Heart left ventricle (tissue), 16 donors: ENCODE data around the gene DNM1. TPM values are rescaled to one million over a fixed set of nuclear protein-coding genes. Genes with fewer than 3 reads are reported as not detected.
A peak's percentile ranks its signal among the peaks of the same experiment; 100 is the strongest.

Experiments
- ATAC-seq, 4 donors: fragments of 200-7000 bp; cut with Tn5 transposase; one replicate each; pipeline ENCODE4 v1.9.1; 2020 to 2022; ENCODE audit warnings: moderate library complexity in 4 of 4, mild to moderate bottlenecking in 3 of 4, moderate number of reproducible peaks in 1 of 4
- DNase-seq, 5 donors: peaks; one replicate each; pipeline ENCODE4 v3.0.0-alpha.2; 2020
- H3K27ac ChIP-seq, 12 donors: fragments of 200-600 bp; sonication (generic) in 4 of 12; one replicate each; pipeline versions ENCODE4 v1.5.0 to v1.8.0; 2016 to 2022; ENCODE audit warnings: mild to moderate bottlenecking in 2 of 12
- H3K27me3 ChIP-seq, 9 donors: fragments of 200-600 bp; sonication (generic) in 2 of 9; one replicate each; pipeline versions ENCODE4 v1.5.1 to v1.8.0; 2016 to 2022; ENCODE audit warnings: mild to moderate bottlenecking in 3 of 9
- H3K36me3 ChIP-seq, 9 donors: fragments of 200-600 bp; sonication (generic) in 2 of 9; one replicate each; pipeline versions ENCODE4 v1.5.0 to v1.8.0; 2018 to 2022; ENCODE audit warnings: mild to moderate bottlenecking in 2 of 9
- H3K4me1 ChIP-seq, 12 donors: fragments of 200-600 bp; sonication (generic) in 4 of 12; one replicate each; pipeline versions ENCODE4 v1.5.0 to v1.8.0; 2016 to 2022; ENCODE audit warnings: mild to moderate bottlenecking in 3 of 12
- H3K4me3 ChIP-seq, 12 donors: fragments of 200-600 bp; sonication (generic) in 4 of 12; one replicate each; pipeline versions ENCODE4 v1.5.0 to v1.8.0; 2017 to 2022; ENCODE audit warnings: mild to moderate bottlenecking in 9 of 12, moderate library complexity in 4 of 12
- H3K9me3 ChIP-seq, 12 donors: fragments of 200-600 bp; sonication (generic) in 4 of 12; one replicate each; pipeline versions ENCODE4 v1.5.0 to v1.8.0; 2016 to 2022; ENCODE audit warnings: mild to moderate bottlenecking in 1 of 12
- CTCF ChIP-seq, 12 donors: fragments of 200-600 bp; sonication (generic) in 4 of 12; IDR thresholded peaks; one replicate each; pipeline versions ENCODE4 v1.5.0 to v1.8.0; 2018 to 2022; ENCODE audit warnings: antibody characterized with exemption in 12 of 12, mild to moderate bottlenecking in 5 of 12
- POLR2A ChIP-seq, 2 donors: fragments of 450-650 bp; IDR thresholded peaks; one replicate each; pipeline ENCODE4 v1.6.1; 2017; ENCODE audit warnings: antibody characterized with exemption in 2 of 2, mild to moderate bottlenecking in 2 of 2, moderate library complexity in 2 of 2
- WGBS, 4 donors: extraction: QIAGEN DNeasy Blood & Tissue Kit in 2 of 4; methylation state at CpG; one replicate each; pipeline versions ENCODE4 v1.1.5 to v1.1.7; 2013 to 2018; 5-methylcytosine and 5-hydroxymethylcytosine counted together
- intact Hi-C, 10 donors: fragments of 100-400 bp; cut with DNase I; formaldehyde crosslinking; loops; one replicate each; pipeline versions ENCODE4 v1.11.1 to v1.14.2; 2022
- polyA plus RNA-seq, 2 donors: library from polyadenylated mRNA; stranded (reverse); fragments of 200-250 nt; gene quantifications; one replicate each; pipeline ENCODE4 v1.2.3, GENCODE V29; 2013
- total RNA-seq, 9 donors: library from RNA; depleted of rRNA in 2 of 9; stranded (reverse); fragments of >200 nt in 2 of 9; fragmentation: NEBNext Ultra II Directional in 3 of 9; extraction: Animal tissue kit (Norgen Biotek cat#: 25700) in 3 of 9; gene quantifications; one replicate each; pipeline versions ENCODE4 v1.1.0 to v1.2.4, GENCODE V29; 2016 to 2023
- donor health status: ischemic (EF 13 %, LVEDD 7.1; RV severe dilation, severe dysfunction).
- donor health status: healthy with polysubstance abuse.
- donor health status: DM: no; HTN: yes; CAD: no.
- donor health status: DM: no; HTN: no; CAD: no.
- donor health status: ischemic (EF 25% LVEDD 6.9; RV normal size, moderate dysfunction).
- donor health status: ischemic (EF 25% LVEDD 5.7; RV mildly dilated, moderate dysfunction).
- donor health status: healthy.
- donor health status: DM: yes; HTN: yes; CAD: no.
- donor health status: ischemic (EF 35%, LVEDD 5.7; RV mildly dilated, moderate dysfunction).
- donor health status: nonischemic (EF 11% LVEDD 7.7; RV severe dilation, severe dysfunction).
- donor health status: DM: yes; HTN: yes; CAD: no.
- donor health status: PGD.
- donor health status: ischemic (EF 29% LVEDD 5.4; RV normal size, mild dysfunction).
- donor health status: nonischemic (EF 23%, LVEDD 6.1; RV moderate dilation, normal function).

The DNM1 gene
- total and polyA plus RNA-seq, 11 donors: 1.6 to 17.2 (median 3.6) TPM

- peaks cover 0 to 14% (median 6%) of the 10 kb centered on the region in 9 donors for H3K27me3 ChIP-seq
- 85 to 89% (median 88%) methylated on average over 12 to 13 of the region's 13 CpGs for WGBS, 4 donors
- H3K27ac ChIP-seq: no peak overlapping the region
- DNase-seq (peak in 1 of 5 donors; percentile 21), ATAC-seq (no peak)
- no peak overlapping the region for H3K4me3 ChIP-seq
- intact Hi-C loops: loop anchor here in 2 of 10 donors (10.0 kb wide), 2 partner anchors 53 to 143 kb away; partner anchors contain the start of gene SLC27A4 (in 1 of the 2)
- no peaks in the 10 kb centered on the region for H3K36me3 ChIP-seq
- H3K4me1 ChIP-seq: peaks cover 0 to 19% (median 8%) of the 10 kb centered on the region in 12 donors
- no peaks in the 10 kb centered on the region for H3K9me3 ChIP-seq
- no peak for TF ChIP-seq POLR2A (IDR thresholded peaks at IDR 0.05)
- no peak for TF ChIP-seq CTCF (IDR thresholded peaks at IDR 0.05)
Measured at GRCh38 chr9:128201441-128202369, 1.5 kb upstream of the DNM1 start.

GRCh38 chr9:128202648-128203023 lies 543 bp upstream of the DNM1 start:
- DNase-seq (no peak), ATAC-seq (no peak)
- peak overlapping the region in 1 of 12 donors; percentile 62 for H3K27ac ChIP-seq
- H3K4me3 ChIP-seq: peak overlapping the region in 7 of 12 donors; percentile 50 to 84 (median 75)
- H3K9me3 ChIP-seq: no peaks in the 10 kb centered on the region
- TF ChIP-seq POLR2A (IDR thresholded peaks at IDR 0.05) (no peak), CTCF (IDR thresholded peaks at IDR 0.05) (no peak)
- H3K36me3 ChIP-seq: no peaks in the 10 kb centered on the region
- H3K4me1 ChIP-seq: peaks cover 0 to 19% (median 8%) of the 10 kb centered on the region in 12 donors
- intact Hi-C loops: loop anchor here in 2 of 10 donors (10.0 kb wide), 2 partner anchors 52 to 142 kb away; partner anchors contain the start of gene SLC27A4 (in 1 of the 2)
- peaks cover 0 to 14% (median 6%) of the 10 kb centered on the region in 9 donors for H3K27me3 ChIP-seq
- 12 to 24% (median 17%) methylated on average over 2 of the region's 2 CpGs for WGBS, 4 donors

GRCh38 chr9:128203707-128204551 lies 750 bp downstream of the DNM1 start:
- TF ChIP-seq CTCF (IDR thresholded peaks at IDR 0.05) (peak in 1 of 12 donors; percentile 7), POLR2A (IDR thresholded peaks at IDR 0.05) (no peak)
- intact Hi-C loops: loop anchor here in 2 of 10 donors (10.0 kb wide), 2 partner anchors 51 to 141 kb away; partner anchors contain the start of gene SLC27A4 (in 1 of the 2)
- Histone ChIP-seq H3K9me3 (no peaks in the 10 kb centered on the region), H3K36me3 (no peaks in the 10 kb centered on the region), H3K4me1 (peaks cover 0 to 19% (median 8%) of the 10 kb centered on the region in 12 donors), H3K4me3 (peak overlapping the region; percentile 50 to 84 (median 69)), H3K27me3 (peaks cover 0 to 14% (median 6%) of the 10 kb centered on the region in 9 donors), H3K27ac (peak overlapping the region in 7 of 12 donors; percentile 28 to 62 (median 53))
- ATAC-seq: peak in 3 of 4 donors; percentile 36 to 52 (median 47)
- 3 to 8% (median 4%) methylated on average over 24 to 67 of the region's 67 CpGs for WGBS, 4 donors
- DNase-seq: peak in 1 of 5 donors; percentile 59
